ENCODE data around the gene SETBP1. TPM values are rescaled to one million over a fixed set of nuclear protein-coding genes. Genes with fewer than 3 reads are reported as not detected.
A peak's percentile ranks its signal among the peaks of the same experiment; 100 is the strongest.

Gene SETBP1
- total RNA-seq, 4 donors from 2014 or later = 16.2 to 33.6 (median 24.4) TPM

GRCh38 chr18:45046961-45047360, 366.3 kb downstream of the SETBP1 start:
- peaks cover 6 to 29% (median 13%) of the 10 kb centered on the region in 4 donors for H3K4me1 ChIP-seq
- in situ Hi-C loops (cut with MboI; ENCODE audit: low pct_ligation_motif_present in 1 of 4, low pct_unique_long_range_greater_than_20kb in 1 of 4, low sequenced_read_pairs in 3 of 4) = no loop called here
- H3K9me3 ChIP-seq = no peaks in the 10 kb centered on the region
- no peak overlapping the region for H3K4me3 ChIP-seq
- TF ChIP-seq EP300 (IDR thresholded peaks at IDR 0.05; ENCODE audit: low read depth) = no peak
- no peak for TF ChIP-seq POLR2AphosphoS5 (IDR thresholded peaks at IDR 0.05)
- no peak for TF ChIP-seq CTCF (IDR thresholded peaks at IDR 0.05)
- TF ChIP-seq POLR2A (IDR thresholded peaks at IDR 0.05) = no peak
- intact Hi-C loops (cut with DNase I; ENCODE audit: low total_unique reads) = no loop called here
- no peaks in the 10 kb centered on the region for H3K36me3 ChIP-seq
- 96 to 98% methylated on average over 6 of the region's 6 CpGs for WGBS, 2 donors (ENCODE audit: low coverage in 1 of 2)
- DNase-seq = no peak
- H3K27ac ChIP-seq = no peak overlapping the region
- no peaks in the 10 kb centered on the region for H3K27me3 ChIP-seq

- 73 to 83% methylated on average over 4 of the region's 4 CpGs for WGBS, 2 donors (ENCODE audit: low coverage in 1 of 2)
- TF ChIP-seq POLR2A (IDR thresholded peaks at IDR 0.05) (no peak), CTCF (IDR thresholded peaks at IDR 0.05) (no peak)
- peaks cover 6 to 29% (median 13%) of the 10 kb centered on the region in 4 donors for H3K4me1 ChIP-seq
- H3K4me3 ChIP-seq = no peak overlapping the region
- H3K36me3 ChIP-seq = no peaks in the 10 kb centered on the region
- H3K9me3 ChIP-seq = no peaks in the 10 kb centered on the region
- DNase-seq = no peak
- intact Hi-C loops (cut with DNase I; ENCODE audit: low total_unique reads) = no loop called here
- H3K27ac ChIP-seq = peak overlapping the region in 3 of 4 donors; percentile 37 to 60 (median 40)
- H3K27me3 ChIP-seq = no peaks in the 10 kb centered on the region
- in situ Hi-C loops (cut with MboI; ENCODE audit: low pct_ligation_motif_present in 1 of 4, low pct_unique_long_range_greater_than_20kb in 1 of 4, low sequenced_read_pairs in 3 of 4) = no loop called here
Measured at GRCh38 chr18:45049578-45050319, 369.1 kb downstream of the SETBP1 start.

- Histone ChIP-seq H3K36me3 (no peaks in the 10 kb centered on the region), H3K4me3 (no peak overlapping the region), H3K27ac (peak overlapping the region; percentile 37 to 60 (median 48)), H3K4me1 (peaks cover 6 to 29% (median 13%) of the 10 kb centered on the region in 4 donors), H3K9me3 (no peaks in the 10 kb centered on the region), H3K27me3 (no peaks in the 10 kb centered on the region)
- TF ChIP-seq CTCF (IDR thresholded peaks at IDR 0.05) (no peak), POLR2AphosphoS5 (IDR thresholded peaks at IDR 0.05) (peak; percentile 21 to 65 (median 34))
- intact Hi-C loops (cut with DNase I; ENCODE audit: low total_unique reads) = no loop called here
- DNase-seq = no peak
- 33 to 46% methylated on average over 3 of the region's 3 CpGs for WGBS, 2 donors (ENCODE audit: low coverage in 1 of 2)
- in situ Hi-C loops (cut with MboI; ENCODE audit: low pct_ligation_motif_present in 1 of 4, low pct_unique_long_range_greater_than_20kb in 1 of 4, low sequenced_read_pairs in 3 of 4) = no loop called here
Measured at GRCh38 chr18:45050712-45051601, 370.3 kb downstream of the SETBP1 start.

GRCh38 chr18:45054636-45055035, 373.9 kb downstream of the SETBP1 start:
- DNase-seq = peak; percentile 18
- Histone ChIP-seq H3K27me3 (no peaks in the 10 kb centered on the region), H3K27ac (no peak overlapping the region), H3K4me3 (no peak overlapping the region), H3K36me3 (no peaks in the 10 kb centered on the region), H3K4me1 (peaks cover 6 to 28% (median 13%) of the 10 kb centered on the region in 4 donors), H3K9me3 (no peaks in the 10 kb centered on the region)
- intact Hi-C loops (cut with DNase I; ENCODE audit: low total_unique reads) = no loop called here
- 58 to 60% methylated on average over 1 to 3 of the region's 3 CpGs for WGBS, 2 donors (ENCODE audit: low coverage in 1 of 2)
- in situ Hi-C loops (cut with MboI; ENCODE audit: low pct_ligation_motif_present in 1 of 4, low pct_unique_long_range_greater_than_20kb in 1 of 4, low sequenced_read_pairs in 3 of 4) = no loop called here
- TF ChIP-seq CTCF (IDR thresholded peaks at IDR 0.05) (no peak), POLR2AphosphoS5 (IDR thresholded peaks at IDR 0.05) (no peak), EP300 (IDR thresholded peaks at IDR 0.05; ENCODE audit: low read depth) (no peak), POLR2A (IDR thresholded peaks at IDR 0.05) (no peak)
